Measurements from ENCODE around the gene ZNF793.

ZNF793 gene

GRCh38 chr19:37506387-37507166 is at the start of gene ZNF793:
Gene ZNF793 (plus strand): TSS chr19:37506939. CDS start chr19:37523440, 16,501 bp downstream.
- peak; percentile 82 for DNase-seq

GRCh38 chr19:37466277-37466797 is 40.4 kb upstream of the ZNF793 start:
- DNase-seq, result peak; percentile 18

- DNase-seq, result peak; percentile 87
Observed at GRCh38 chr19:37466798-37467607, 39.7 kb upstream of the ZNF793 start, which contains the start of gene ZNF569. Gene ZNF569 (minus strand): TSS chr19:37467444. CDS start chr19:37444921, 22,523 bp downstream.

GRCh38 chr19:37467608-37468090 is 39.1 kb upstream of the ZNF793 start:
- DNase-seq, result no peak

GRCh38 chr19:37468961-37469777 is 37.6 kb upstream of the ZNF793 start, which contains the start of gene ZNF570:
Gene ZNF570 (plus strand): TSS chr19:37469356. CDS start chr19:37470355, 999 bp downstream.
- peak; percentile 89 for DNase-seq

- no peak for DNase-seq
Observed at GRCh38 chr19:37470216-37470615, 36.5 kb upstream of the ZNF793 start.

- no peak for DNase-seq
Observed at GRCh38 chr19:37472165-37472564, 34.6 kb upstream of the ZNF793 start.

- DNase-seq, result no peak
Observed at GRCh38 chr19:37484406-37485168, 22.2 kb upstream of the ZNF793 start.

- no peak for DNase-seq
Observed at GRCh38 chr19:37492213-37492612, 14.5 kb upstream of the ZNF793 start.

- no peak for DNase-seq
Observed at GRCh38 chr19:37505958-37506386, 767 bp upstream of the ZNF793 start.

GRCh38 chr19:37507167-37507464 is 377 bp downstream of the ZNF793 start:
- DNase-seq, result no peak

GRCh38 chr19:37511186-37511585 is 4.4 kb downstream of the ZNF793 start:
- DNase-seq, result no peak

GRCh38 chr19:37511821-37512220 is 5.1 kb downstream of the ZNF793 start:
- no peak for DNase-seq

- no peak for DNase-seq
Observed at GRCh38 chr19:37513397-37513796, 6.7 kb downstream of the ZNF793 start.

- no peak for DNase-seq
Observed at GRCh38 chr19:37519890-37520289, 13.2 kb downstream of the ZNF793 start.

- no peak for DNase-seq
Observed at GRCh38 chr19:37537391-37537947, 30.7 kb downstream of the ZNF793 start.

GRCh38 chr19:37551129-37551993 is 44.6 kb downstream of the ZNF793 start:
- peak; percentile 43 for DNase-seq

- DNase-seq, result no peak
Observed at GRCh38 chr19:37563518-37563917, 56.8 kb downstream of the ZNF793 start.

- DNase-seq, result no peak
Observed at GRCh38 chr19:37564624-37565369, 58.1 kb downstream of the ZNF793 start.

GRCh38 chr19:37565370-37565669 is 58.6 kb downstream of the ZNF793 start:
- DNase-seq, result no peak

All from activated T-cell treated with anti-CD3 and anti-CD28 coated beads, Interleukin-2, amount 50 U/mL, for 1 hour (primary cell).